Kidney (tissue), 14 donors: ENCODE measurements around the gene CYGB. TPM values are rescaled to one million over a fixed set of nuclear protein-coding genes. Genes with fewer than 3 reads are reported as not detected.

Experiments used
- DNase-seq, 5 donors: peaks; one replicate each; pipeline ENCODE4 v3.0.0-alpha.2; 2013 to 2020
- FAIRE-seq: peaks from 2 replicates; lab custom pipeline; 2012; peaks lifted over from hg19 to GRCh38; lab: Jason Lieb, UNC
- H3K27ac ChIP-seq, 2 donors: one replicate each; pipeline ENCODE4 v1.7.0; 2013; ENCODE audit warnings: low read depth in 2 of 2, low read length in 2 of 2, inconsistent platforms in 1 of 2
- H3K27me3 ChIP-seq: one replicate; pipeline ENCODE4 v1.7.1; 2013; ENCODE audit warnings: low read length, inconsistent platforms; ENCODE audit not compliant: control insufficient read depth, insufficient read depth
- H3K36me3 ChIP-seq, 3 donors: one replicate each; pipeline versions ENCODE4 v1.7.0 to v1.7.1; 2013; ENCODE audit warnings: low read length in 3 of 3, control low read depth in 1 of 3, inconsistent platforms in 1 of 3; ENCODE audit not compliant: insufficient read depth in 3 of 3, control insufficient read depth in 2 of 3
- H3K4me1 ChIP-seq, 3 donors: one replicate each; pipeline versions ENCODE4 v1.7.0 to v1.7.1; 2013; ENCODE audit warnings: low read length in 3 of 3, inconsistent platforms in 1 of 3, low read depth in 1 of 3; ENCODE audit not compliant: control insufficient read depth in 2 of 3, insufficient read depth in 2 of 3
- H3K4me3 ChIP-seq, 3 donors: one replicate each; pipeline versions ENCODE4 v1.7.0 to v1.8.1; 2013; ENCODE audit warnings: low read length in 3 of 3, control low read depth in 1 of 3, inconsistent platforms in 1 of 3
- H3K9ac ChIP-seq, 3 donors: one replicate each; pipeline versions ENCODE4 v1.7.0 to v1.7.1; 2013; ENCODE audit warnings: low read length in 3 of 3, control low read depth in 1 of 3, inconsistent platforms in 1 of 3
- H3K9me3 ChIP-seq, 3 donors: one replicate each; pipeline versions ENCODE4 v1.7.0 to v1.7.1; 2013; ENCODE audit warnings: low read length in 3 of 3, control low read depth in 1 of 3, inconsistent platforms in 1 of 3; ENCODE audit not compliant: control insufficient read depth in 2 of 3, insufficient read depth in 1 of 3
- CTCF ChIP-seq: IDR thresholded peaks from 3 replicates; pipeline ENCODE4 v1.5.1; 2012; ENCODE audit warnings: mild to moderate bottlenecking, moderate library complexity, borderline replicate concordance; ENCODE audit not compliant: insufficient read depth; ENCODE audit errors: extremely low read depth
- intact Hi-C: fragments of 100-400 bp; cut with DNase I; formaldehyde crosslinking; loops from one replicate; pipeline ENCODE4 v1.11.1; 2022
- polyA plus RNA-seq: library from polyadenylated mRNA; stranded (reverse); fragments of 350-450 nt; fragmentation: Illumina TruSeq; extraction: RNeasy Lipid Tissue Mini Kit (QIAGEN cat#74804); gene quantifications from one replicate; pipeline ENCODE4 v1.2.3, GENCODE V29; 2014; ENCODE audit warnings: low read depth, low replicate concordance; ENCODE audit not compliant: insufficient read depth
- total RNA-seq: library from RNA; stranded (reverse); fragmentation: NEBNext Ultra II Directional; extraction: Animal tissue kit (Norgen Biotek cat#: 25700); gene quantifications from one replicate; pipeline ENCODE4 v1.2.1, GENCODE V29; 2021
- donor health status: control.
- donor health status: control.
- donor health status: control.
- donor health status: control.
- donor health status: control.
- donor health status: DM: yes; HTN: yes; CAD: no.
- donor health status: Normal renal cell carcinoma (clear cell type).

CYGB gene
- total and polyA plus RNA-seq, 2 donors from 2014 or later, result 6.7 to 12.6 TPM

- H3K27me3 ChIP-seq, result no peaks in the 10 kb centered on the region
- no peaks in the 10 kb centered on the region for H3K9me3 ChIP-seq
- H3K27ac ChIP-seq, result peak overlapping the region; percentile 51 to 56
- DNase-seq, result peak; percentile 42 to 84 (median 59)
- peaks cover 0 to 17% (median 4%) of the 10 kb centered on the region in 3 donors for H3K4me1 ChIP-seq
- H3K9ac ChIP-seq, result peak overlapping the region in 2 of 3 donors; percentile 10 to 34
- no peak for TF ChIP-seq CTCF
- intact Hi-C loops, result no loop called here
- FAIRE-seq, result no peak
- H3K36me3 ChIP-seq, result no peaks in the 10 kb centered on the region
- H3K4me3 ChIP-seq, result peak overlapping the region in 1 of 3 donors; percentile 25
Observed at GRCh38 chr17:76492123-76492988, 45.2 kb downstream of the CYGB start.

- FAIRE-seq (no peak), DNase-seq (peak in 1 of 5 donors; percentile 80)
- Histone ChIP-seq H3K36me3 (no peaks in the 10 kb centered on the region), H3K4me3 (no peak overlapping the region), H3K27ac (no peak overlapping the region), H3K4me1 (peaks cover 0 to 16% (median 4%) of the 10 kb centered on the region in 3 donors), H3K27me3 (no peaks in the 10 kb centered on the region), H3K9me3 (no peaks in the 10 kb centered on the region), H3K9ac (no peak overlapping the region)
- no peak for TF ChIP-seq CTCF
- intact Hi-C loops, result no loop called here
Observed at GRCh38 chr17:76491271-76492122, 46.0 kb downstream of the CYGB start.

- Histone ChIP-seq H3K4me3 (no peak overlapping the region), H3K9ac (no peak overlapping the region), H3K27ac (no peak overlapping the region), H3K9me3 (no peaks in the 10 kb centered on the region), H3K36me3 (no peaks in the 10 kb centered on the region), H3K4me1 (peaks cover 0 to 14% (median 4%) of the 10 kb centered on the region in 3 donors), H3K27me3 (no peaks in the 10 kb centered on the region)
- FAIRE-seq, result no peak
- intact Hi-C loops, result no loop called here
- DNase-seq, result peak in 1 of 5 donors; percentile 66
- TF ChIP-seq CTCF, result no peak
Observed at GRCh38 chr17:76490112-76490710, 47.3 kb downstream of the CYGB start.
